GM15510 (cell line): ENCODE data around the gene HAPSTR1.

Source experiments
- POLR2A ChIP-seq: IDR thresholded peaks from 3 replicates; pipeline ENCODE4 v1.6.1; 2011; ENCODE audit warnings: borderline replicate concordance; ENCODE audit not compliant: insufficient read length; ENCODE audit errors: extremely low read depth

Gene HAPSTR1, protein sequence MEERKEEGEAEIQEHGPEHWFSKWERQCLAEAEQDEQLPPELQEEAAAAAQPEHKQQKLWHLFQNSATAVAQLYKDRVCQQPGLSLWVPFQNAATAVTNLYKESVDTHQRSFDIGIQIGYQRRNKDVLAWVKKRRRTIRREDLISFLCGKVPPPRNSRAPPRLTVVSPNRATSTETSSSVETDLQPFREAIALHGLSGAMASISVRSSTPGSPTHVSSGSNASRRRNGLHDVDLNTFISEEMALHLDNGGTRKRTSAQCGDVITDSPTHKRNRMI

DNA sequence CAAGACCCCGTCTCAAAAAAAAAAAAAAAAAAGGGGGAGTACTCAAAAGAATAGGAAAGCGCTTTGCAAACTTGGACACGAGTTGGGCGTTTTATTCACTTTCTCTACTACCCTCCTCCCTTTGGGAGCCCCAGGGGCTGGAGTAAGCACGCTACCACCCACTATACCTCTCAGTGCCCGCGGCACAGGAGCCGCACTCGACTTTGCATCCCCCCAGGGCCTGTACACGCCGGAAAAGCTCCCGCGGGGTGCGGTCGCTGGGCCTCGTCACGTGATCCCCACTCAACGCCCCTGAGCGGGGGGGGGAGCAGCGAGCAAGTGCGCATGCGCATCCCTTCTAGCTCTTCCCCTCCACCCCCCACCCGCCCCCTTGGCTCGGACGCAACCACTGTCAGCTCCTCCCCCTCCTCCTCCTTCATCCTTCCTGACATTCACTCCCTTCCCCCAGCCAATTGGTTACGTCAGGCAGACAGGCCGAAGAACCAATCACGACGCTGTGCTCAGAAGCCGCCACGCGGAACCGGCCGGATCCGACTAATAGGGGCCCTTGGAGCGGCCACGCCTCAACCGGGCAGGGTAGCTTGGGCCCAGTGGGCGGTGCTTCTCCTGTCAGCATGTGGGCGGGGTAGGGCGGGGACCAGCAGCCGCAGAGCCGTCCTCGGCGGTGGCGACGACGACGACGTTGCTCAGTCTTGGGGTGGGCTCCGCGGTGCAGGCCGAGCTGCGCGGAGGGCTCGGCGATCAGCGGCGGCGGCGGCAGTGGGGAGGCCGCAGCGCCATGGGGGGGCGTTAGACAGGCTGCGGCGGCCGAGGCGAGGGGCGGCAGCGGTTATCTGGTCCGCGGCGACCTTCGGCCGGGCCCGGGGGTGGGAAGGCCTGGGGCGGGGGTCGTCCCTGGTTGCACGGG is at the start of gene HAPSTR1:
Gene HAPSTR1, plus strand, starts transcription at position 685 of the 907 bp plus-strand sequence. CDS start 401 bp downstream, outside the sequence.
- TF ChIP-seq POLR2A = peak; percentile 99

DNA sequence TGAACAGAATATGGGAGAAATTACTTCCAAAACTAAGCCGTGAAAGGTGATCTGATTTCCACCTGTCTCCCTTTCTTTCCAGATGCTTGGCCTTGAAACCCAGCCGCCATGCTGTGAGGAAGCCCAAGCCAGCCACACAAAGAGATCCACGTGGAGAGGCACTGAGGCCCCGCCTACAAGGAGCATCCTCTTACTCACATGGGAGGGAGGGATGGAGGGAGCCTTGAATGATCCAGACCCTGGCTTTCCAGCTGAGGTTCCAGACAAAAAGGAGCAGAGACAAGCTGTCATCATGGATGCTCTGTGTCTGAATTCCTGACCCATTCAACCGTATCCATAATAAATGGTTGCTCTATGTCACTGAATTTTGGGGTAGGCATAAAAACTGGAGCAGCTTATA is 48.9 kb upstream of the HAPSTR1 start:
- TF ChIP-seq POLR2A = no peak

DNA sequence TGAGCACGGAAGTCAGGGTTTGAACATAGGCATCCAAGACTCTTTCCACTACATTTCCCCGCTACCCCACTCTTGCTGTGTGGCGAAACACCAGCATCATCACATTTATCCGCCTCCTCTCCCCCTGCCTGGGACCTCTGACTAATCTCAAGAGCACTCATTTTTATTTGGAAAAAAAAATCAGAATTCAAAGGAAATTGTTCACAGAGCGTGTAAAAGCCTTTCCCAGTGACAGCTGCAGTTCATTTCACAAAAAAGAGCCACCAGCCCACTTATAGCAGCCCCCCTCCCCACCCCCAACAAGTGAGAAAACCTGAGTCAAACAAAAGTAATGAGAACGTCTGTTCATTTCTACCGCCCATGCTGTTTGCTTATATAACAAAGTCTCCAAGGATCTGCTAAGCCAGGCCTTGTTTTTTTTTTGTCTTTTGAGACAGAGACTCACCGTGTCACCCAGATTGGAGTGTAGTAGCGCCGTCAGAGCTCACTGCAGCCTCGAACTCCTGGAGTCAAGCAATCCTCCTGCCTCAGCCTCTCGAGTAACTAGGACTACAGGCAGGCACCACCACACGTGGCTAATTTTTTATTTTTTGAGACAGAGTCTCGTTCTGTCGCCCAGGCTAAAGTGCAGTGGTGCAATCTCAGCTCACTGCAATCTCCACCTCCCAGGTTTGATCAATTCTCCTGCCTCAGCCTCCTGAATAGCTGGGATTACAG is 48.3 kb upstream of the HAPSTR1 start:
- TF ChIP-seq POLR2A = no peak

DNA sequence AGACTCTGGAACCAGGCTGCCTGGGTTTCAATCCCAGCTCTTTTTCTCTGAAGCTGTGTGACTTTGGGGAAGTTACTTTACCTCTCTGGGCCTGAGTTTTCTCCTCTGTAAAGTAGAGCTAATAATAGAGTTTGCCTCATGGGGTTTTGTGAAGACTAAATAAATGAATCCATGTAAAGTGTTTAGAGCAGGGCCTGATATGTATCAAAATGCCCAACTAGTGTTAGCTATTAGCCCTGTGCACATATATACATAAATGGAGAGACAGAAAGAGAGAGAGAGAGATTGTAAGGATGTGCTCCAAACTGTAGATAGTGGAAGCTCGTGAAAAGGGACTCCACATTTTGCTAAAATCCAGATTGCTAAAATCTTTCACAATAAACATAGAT is 44.8 kb upstream of the HAPSTR1 start:
- TF ChIP-seq POLR2A = no peak

DNA sequence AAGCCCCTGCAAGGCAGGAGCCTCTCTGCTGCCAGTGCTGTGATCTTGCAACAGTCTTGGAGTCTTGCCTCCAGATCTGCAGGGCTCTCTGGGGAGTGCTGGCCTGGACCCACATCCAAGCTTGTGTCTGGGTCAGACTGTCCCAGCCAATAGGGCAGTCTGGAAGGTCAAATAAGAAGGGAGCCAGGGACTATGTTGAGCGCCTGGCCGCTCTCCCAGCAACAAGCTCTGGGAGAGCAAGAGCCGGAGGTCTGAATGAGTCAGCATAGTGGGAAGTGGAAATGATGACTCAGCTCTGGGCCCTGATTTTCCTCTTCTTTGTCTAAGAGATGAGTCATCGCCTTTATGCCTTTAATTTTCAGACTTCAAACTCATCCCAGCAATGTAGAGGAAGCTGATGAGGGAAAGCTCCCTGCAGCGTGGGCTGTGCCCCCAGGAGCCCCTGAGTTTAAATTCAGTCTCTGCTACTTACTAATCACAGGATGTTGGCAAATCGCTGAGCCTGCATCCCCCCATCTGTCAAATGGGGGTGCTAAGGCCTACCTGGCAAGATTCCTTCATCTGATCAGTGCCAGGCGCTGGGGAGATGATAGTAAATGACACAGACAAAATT is 43.6 kb upstream of the HAPSTR1 start:
- TF ChIP-seq POLR2A = no peak

DNA sequence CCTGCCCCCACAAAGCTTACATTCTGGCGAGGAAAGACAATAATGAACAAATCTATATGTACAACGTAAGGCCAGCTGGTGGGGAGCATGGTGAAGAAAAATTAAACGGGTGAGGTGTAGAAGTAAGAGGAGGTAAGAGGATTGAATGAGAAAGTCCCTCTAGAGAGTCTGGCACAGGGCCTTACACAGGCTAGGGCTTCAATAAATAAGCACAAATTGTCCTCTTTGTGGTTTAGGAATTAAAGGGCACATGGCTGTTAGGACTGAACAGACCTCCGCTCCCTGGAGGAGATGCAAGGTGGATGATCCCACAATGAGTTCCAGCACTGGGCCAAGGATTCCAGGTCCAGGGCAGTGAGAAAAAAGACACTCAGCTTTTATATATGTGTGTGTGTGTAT is 43.1 kb upstream of the HAPSTR1 start:
- TF ChIP-seq POLR2A = no peak

DNA sequence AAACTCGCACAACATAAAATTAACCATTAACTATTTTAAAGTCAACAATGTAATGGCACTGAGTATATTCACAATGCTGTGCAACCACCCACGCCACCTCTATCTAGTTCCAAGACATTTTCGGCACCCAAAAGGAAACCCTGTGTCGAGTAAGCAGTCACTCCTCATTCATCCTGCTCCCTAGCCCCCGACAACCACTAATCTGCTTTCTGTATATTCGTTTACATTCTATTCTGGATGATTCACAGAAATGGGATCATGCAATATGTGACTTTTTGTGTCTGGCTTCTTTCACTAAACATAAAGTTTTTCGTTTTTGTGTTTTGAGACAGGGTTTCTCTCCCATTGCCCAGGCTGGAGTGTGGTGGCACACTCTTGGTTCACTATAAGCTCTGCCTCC is 42.2 kb upstream of the HAPSTR1 start:
- TF ChIP-seq POLR2A = no peak

DNA sequence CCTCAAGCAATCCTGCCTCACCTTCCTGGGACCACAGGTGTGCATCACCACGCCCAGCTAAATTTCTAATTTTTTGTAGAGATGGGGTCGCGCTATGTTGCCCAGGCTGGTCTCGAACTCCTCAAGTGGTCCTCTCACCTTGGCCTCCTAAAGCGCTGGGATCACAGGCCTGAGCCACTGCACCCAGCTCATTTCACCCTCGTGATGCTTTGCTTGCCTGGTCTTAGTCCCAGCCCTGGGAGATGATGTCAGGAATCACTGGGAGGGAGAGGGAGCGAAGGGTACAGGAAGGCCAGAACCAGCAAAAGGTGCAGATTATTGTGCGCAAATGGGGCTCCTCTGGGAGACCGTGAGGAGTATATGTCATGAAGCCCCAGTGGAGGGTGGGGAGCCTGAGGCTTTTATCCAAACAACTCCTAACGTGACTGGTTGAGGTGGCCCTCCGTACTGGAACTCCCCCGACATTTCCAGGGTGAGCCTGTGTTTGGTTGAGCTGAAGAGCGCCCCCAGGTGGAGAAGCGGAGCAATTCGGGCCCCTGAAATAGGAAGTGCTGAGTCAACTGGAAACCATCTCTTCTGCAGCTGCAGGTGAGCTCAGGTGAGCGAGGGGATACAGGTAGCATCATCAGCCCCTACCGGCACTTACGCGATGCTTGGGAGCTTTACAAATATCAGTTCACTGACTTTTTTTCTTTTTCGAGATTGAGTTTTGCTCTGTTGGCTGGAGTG is 41.2 kb upstream of the HAPSTR1 start:
- no peak for TF ChIP-seq POLR2A

DNA sequence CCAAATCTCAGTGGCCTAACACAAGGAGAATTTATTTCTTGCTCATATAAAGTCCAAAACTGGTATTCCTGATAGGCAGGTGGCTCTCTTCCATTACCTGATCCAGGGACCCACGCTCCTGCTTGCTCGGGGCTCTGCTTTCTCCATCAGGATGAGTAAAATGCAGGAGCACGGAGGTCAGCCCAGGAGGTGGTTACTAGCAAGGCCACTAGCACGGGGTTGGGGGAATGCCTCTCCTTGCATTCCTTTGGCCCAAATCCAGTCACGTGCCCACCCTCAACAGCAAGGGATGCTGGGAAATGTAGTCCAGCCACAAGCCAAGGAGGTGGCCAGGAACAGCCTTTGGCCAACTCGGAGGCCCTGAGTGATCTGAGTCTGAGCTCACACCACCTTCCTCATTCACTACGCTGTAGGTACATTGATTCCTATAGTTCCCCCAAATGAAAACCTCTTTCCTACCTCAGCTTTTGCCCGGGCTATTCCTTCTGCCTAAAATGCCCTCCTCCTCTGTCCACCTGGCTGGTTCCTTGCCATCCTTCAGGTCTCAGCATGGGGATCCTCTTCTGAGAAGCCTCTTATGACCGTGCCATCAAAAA is 38.3 kb upstream of the HAPSTR1 start:
- TF ChIP-seq POLR2A = no peak

DNA sequence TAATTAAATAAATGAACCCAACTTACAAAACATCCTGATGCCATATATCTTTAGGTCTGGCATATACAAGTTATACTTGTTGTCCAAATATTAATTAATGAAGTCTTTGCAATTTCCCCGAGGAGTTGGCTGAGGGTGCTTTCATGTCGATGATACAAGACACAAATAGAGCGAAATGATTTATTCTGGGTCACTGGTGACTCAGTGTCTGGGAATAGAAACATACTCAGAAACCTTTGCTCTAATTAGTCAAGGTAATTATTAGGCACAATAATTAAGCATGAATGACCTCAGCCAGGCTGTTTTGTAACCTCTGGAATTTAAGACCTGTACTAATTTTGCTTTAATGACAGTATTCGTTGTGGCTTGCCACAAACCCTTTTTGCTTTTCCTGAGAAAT is 37.0 kb upstream of the HAPSTR1 start:
- TF ChIP-seq POLR2A = no peak

DNA sequence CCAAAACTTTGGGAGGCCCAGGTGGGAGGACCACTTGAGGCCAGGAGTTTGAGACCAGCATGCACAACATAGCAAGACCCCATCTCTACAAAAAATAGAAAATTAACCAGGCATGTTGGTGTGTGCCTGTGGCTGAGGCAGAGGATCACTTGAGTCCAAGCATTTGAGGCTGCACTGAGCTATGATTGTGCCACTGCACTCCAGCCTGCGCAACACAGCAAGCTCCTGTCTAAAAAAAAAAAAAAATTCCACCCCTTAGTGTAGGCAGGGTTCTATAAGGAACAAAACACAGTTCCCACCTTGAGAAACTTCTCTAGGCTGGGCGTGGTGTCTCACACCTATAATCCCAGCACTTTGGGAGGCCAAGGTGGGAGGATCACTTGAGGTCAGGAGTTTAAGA is 36.3 kb upstream of the HAPSTR1 start:
- TF ChIP-seq POLR2A = no peak

DNA sequence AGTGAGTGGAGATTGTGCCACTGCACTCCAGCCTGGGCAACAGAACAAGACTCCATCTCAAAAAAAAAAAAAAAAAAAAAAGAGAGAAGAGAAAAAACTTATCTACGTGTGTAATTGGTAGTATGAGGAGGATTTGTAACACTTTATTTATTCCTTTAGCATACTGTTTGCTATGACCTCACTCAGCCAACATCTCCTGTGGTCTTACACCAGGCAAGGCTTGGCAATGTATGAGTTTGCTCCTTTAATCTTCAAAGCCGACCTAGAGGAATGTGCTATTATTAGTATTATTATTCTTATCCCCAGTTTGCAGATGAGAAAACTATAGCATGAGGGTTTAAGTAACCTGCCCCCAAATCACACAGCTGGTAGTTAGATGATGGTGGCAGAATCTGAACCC is 35.8 kb upstream of the HAPSTR1 start:
- no peak for TF ChIP-seq POLR2A

DNA sequence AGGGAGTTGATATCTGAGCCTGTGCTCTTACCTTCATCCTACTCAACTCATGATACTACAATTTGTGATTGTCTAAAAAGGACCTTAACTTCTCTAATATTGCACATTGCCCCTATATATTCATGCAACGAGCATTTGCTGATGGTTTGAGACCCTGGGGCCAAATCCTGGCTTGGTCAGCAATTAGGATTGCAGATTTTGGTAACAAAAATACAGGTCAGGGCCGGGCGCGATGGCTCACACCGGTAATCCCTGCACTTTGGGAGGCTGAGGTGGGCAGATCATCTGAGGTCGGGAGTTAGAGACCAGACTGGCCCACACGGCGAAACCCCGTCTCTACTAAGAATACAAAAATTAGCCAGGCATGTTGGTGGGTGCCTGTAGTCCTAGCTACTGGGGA is 35.4 kb upstream of the HAPSTR1 start:
- no peak for TF ChIP-seq POLR2A

DNA sequence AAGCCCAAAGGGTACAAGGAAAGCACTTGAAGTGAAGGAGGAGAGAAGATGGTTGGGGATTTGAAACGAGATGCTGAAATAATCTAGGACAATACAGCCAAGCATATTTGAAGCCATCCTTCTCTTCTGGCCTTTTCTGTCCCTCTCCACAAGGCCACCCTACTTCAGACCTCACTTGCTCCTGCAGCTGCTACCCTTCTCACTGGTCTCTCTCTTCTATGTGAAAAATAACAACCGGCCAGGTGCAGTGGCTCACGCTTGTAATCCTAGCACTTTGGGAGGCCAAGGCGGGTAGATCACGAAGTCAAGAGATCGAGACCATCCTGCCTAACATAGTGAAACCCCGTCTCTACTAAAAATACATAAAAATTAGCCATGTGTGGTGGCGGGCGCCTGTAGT is 33.2 kb upstream of the HAPSTR1 start:
- no peak for TF ChIP-seq POLR2A
